ENCODE measurements around the gene PKNOX2. TPM values are rescaled to one million over a fixed set of nuclear protein-coding genes. Genes with fewer than 3 reads are reported as not detected.
A peak's percentile ranks its signal among the peaks of the same experiment; 100 is the strongest.

Gene PKNOX2
- polyA plus RNA-seq, 1 experiment: 0.02 TPM

GRCh38 chr11:125263268-125263790 is 98.8 kb downstream of the PKNOX2 start:
- no peak overlapping the region for H3K4me3 ChIP-seq (ENCODE audit: low read depth, low read length)
- H3K27me3 ChIP-seq (ENCODE audit: control insufficient read depth, insufficient read depth, low read length): peaks cover 10% of the 10 kb centered on the region
- no peaks in the 10 kb centered on the region for H3K36me3 ChIP-seq (ENCODE audit: control insufficient read depth, insufficient read depth, low read length)
- POLR2A ChIA-PET: no interaction called here
- no peak for TF ChIP-seq CTCF (IDR thresholded peaks at IDR 0.05; ENCODE audit: insufficient read depth, low read depth, low read length)
- peak; percentile 100 for DNase-seq (ENCODE audit: low read depth)
- CTCF ChIA-PET: interaction anchor here (1.1 to 2.5 kb wide), 4 partner anchors 8 to 83 kb away, joined by 4 to 11 read pairs (median 5); no protein-coding TSS in a partner anchor

- Histone ChIP-seq H3K27me3 (ENCODE audit: control insufficient read depth, insufficient read depth, low read length) (peaks cover 10% of the 10 kb centered on the region), H3K36me3 (ENCODE audit: control insufficient read depth, insufficient read depth, low read length) (no peaks in the 10 kb centered on the region), H3K4me3 (ENCODE audit: low read depth, low read length) (no peak overlapping the region)
- CTCF ChIA-PET: interaction anchor here (1.1 to 2.5 kb wide), 4 partner anchors 7 to 82 kb away, joined by 4 to 11 read pairs (median 5); no protein-coding TSS in a partner anchor
- no peak for DNase-seq (ENCODE audit: low read depth)
- POLR2A ChIA-PET: no interaction called here
- no peak for TF ChIP-seq CTCF (IDR thresholded peaks at IDR 0.05; ENCODE audit: insufficient read depth, low read depth, low read length)
Measured at GRCh38 chr11:125264100-125265022, 99.8 kb downstream of the PKNOX2 start.

DNA sequence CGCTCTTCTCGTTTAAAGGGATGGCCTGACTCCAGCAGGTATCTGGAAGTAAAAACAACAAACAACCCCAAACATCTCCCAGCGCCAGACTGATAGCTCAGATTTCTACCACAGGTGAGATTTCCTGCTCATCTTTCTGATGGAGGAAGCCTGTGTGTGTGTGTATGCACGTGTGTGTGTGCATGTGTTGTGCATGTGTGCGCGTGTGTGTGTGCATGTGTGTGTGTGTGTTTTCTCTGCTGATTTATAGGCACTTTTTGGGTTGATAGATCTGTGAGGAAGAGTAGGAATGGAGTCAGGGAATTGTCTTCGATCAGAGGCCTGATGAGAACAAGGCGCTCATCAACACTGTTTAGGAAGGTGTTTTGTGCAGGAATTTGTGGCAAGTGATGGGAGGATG is 103.0 kb downstream of the PKNOX2 start:
- POLR2A ChIA-PET: no interaction called here
- Histone ChIP-seq H3K36me3 (ENCODE audit: control insufficient read depth, insufficient read depth, low read length) (no peaks in the 10 kb centered on the region), H3K4me3 (ENCODE audit: low read depth, low read length) (no peak overlapping the region), H3K27me3 (ENCODE audit: control insufficient read depth, insufficient read depth, low read length) (peaks cover 5% of the 10 kb centered on the region; the same call in 1 of the 2 replicates)
- CTCF ChIA-PET: no interaction called here
- no peak for DNase-seq (ENCODE audit: low read depth)
- TF ChIP-seq CTCF (IDR thresholded peaks at IDR 0.05; ENCODE audit: insufficient read depth, low read depth, low read length): no peak

DNA sequence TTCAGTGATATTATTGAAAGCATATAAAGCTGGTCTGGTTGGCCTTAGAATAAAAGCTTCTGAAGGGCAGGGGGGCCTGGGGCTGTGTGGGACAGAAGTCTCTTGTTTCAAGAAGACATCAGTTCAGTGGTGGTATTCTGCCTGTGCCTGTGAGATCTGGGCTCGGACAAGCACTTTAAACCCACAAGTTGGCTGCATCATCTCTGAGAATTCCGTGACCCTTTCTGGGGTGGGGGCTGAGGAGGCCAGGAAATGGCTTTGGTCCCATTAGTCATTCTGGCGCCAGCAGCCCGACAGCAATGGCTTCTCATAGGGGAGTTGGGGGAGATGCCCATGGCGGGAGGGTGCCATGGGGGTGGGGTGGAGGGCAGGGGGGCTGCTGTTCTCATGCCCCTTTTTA is 104.1 kb downstream of the PKNOX2 start:
- Histone ChIP-seq H3K36me3 (ENCODE audit: control insufficient read depth, insufficient read depth, low read length) (no peaks in the 10 kb centered on the region), H3K27me3 (ENCODE audit: control insufficient read depth, insufficient read depth, low read length) (peaks cover 4% of the 10 kb centered on the region; the same call in 1 of the 2 replicates), H3K4me3 (ENCODE audit: low read depth, low read length) (no peak overlapping the region)
- ChIA-PET CTCF (no interaction called here), POLR2A (no interaction called here)
- no peak for TF ChIP-seq CTCF (IDR thresholded peaks at IDR 0.05; ENCODE audit: insufficient read depth, low read depth, low read length)
- no peak for DNase-seq (ENCODE audit: low read depth)

GRCh38 chr11:125270106-125270505 is 105.6 kb downstream of the PKNOX2 start:
- H3K4me3 ChIP-seq (ENCODE audit: low read depth, low read length): no peak overlapping the region
- no peak for TF ChIP-seq CTCF (IDR thresholded peaks at IDR 0.05; ENCODE audit: insufficient read depth, low read depth, low read length)
- ChIA-PET CTCF (no interaction called here), POLR2A (no interaction called here)
- peaks cover 4% of the 10 kb centered on the region; the same call in 1 of the 2 replicates for H3K27me3 ChIP-seq (ENCODE audit: control insufficient read depth, insufficient read depth, low read length)
- no peak for DNase-seq (ENCODE audit: low read depth)
- no peaks in the 10 kb centered on the region for H3K36me3 ChIP-seq (ENCODE audit: control insufficient read depth, insufficient read depth, low read length)

Measured in BJ (cell line).